Activated naive CD8-positive, alpha-beta T cell treated with anti-CD3 and anti-CD28 coated beads for 36 hours (primary cell): Measurements from ENCODE around the gene POLR2J. TPM values are rescaled to one million over a fixed set of nuclear protein-coding genes. Genes with fewer than 3 reads are reported as not detected.
"Not testable (repeated sequence)": the region's sequence is repeated elsewhere in the genome, so short reads cannot be mapped to it uniquely, and the experiment has no call there.

Experiments used
- DNase-seq: peaks from one replicate; pipeline ENCODE4 v3.0.0; 2021
- H3K27ac Mint-ChIP-seq: one replicate; pipeline ENCODE4 v1.8.0; 2022; ENCODE audit warnings: mild to moderate bottlenecking, moderate library complexity, mixed read lengths
- H3K27me3 Mint-ChIP-seq: one replicate; pipeline ENCODE4 v1.8.0; 2022; ENCODE audit warnings: mild to moderate bottlenecking, mixed read lengths
- H3K36me3 Mint-ChIP-seq: one replicate; pipeline ENCODE4 v1.8.0; 2021; ENCODE audit warnings: mild to moderate bottlenecking, mixed read lengths
- H3K4me1 Mint-ChIP-seq: one replicate; pipeline ENCODE4 v1.8.0; 2021; ENCODE audit warnings: mixed read lengths
- H3K4me3 Mint-ChIP-seq: one replicate; pipeline ENCODE4 v1.8.0; 2022; ENCODE audit warnings: mild to moderate bottlenecking, moderate library complexity, mixed read lengths
- H3K9me3 Mint-ChIP-seq: one replicate; pipeline ENCODE4 v1.8.0; 2022; ENCODE audit warnings: mixed read lengths
- total RNA-seq, 2 experiments: library from RNA; stranded (reverse); gene quantifications; one replicate each; pipeline ENCODE4 v1.2.3, GENCODE V29; 2021

Gene POLR2J
- total RNA-seq, 2 experiments from 2014 or later: 63.5 to 67.1 TPM

DNA sequence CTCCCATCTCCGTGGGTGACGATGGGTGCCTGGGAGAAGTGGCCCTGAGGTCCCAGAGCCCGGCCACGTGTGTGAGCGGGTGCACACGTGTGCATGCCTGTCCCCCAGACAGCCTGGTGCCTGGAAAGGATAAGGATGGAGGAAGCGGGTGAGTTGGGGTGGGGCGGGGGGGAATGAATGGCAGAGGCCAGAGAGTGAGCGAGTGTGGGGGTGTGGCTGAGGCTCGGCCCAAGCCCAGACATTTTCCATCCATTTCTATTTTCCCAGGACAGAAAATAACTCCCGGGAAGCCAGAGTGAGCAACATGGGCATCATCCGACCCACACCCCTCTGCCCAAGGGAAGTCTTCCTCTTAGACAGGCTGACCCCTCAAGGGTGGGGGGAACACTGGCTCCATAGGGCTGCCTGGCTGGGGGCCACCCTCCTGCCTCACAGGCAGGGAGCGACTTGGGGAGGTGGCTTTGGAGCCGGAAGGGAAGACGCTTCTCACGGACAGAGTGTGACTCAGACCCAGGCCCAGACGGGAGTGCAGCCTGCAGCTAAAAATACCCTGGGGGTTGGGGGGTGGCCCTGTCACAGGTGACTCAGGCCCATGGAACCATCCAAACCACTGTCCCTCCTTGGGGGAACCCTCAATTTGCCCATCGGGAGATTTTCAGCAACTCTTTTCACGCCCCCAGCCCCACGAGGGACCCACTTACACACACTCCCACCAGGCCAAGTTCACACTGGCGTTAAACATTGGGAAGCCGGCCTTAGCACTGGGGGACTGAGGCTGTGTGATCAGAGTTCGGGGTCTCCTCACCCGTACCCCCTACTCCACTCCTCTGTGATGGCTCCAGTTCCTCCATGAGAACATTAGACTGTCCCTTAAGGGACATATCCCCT lies 26.8 kb upstream of the POLR2J start:
- not testable (repeated sequence) for H3K36me3 Mint-ChIP-seq, H3K4me1 Mint-ChIP-seq, H3K9me3 Mint-ChIP-seq, DNase-seq, H3K4me3 Mint-ChIP-seq, H3K27me3 Mint-ChIP-seq, H3K27ac Mint-ChIP-seq

DNA sequence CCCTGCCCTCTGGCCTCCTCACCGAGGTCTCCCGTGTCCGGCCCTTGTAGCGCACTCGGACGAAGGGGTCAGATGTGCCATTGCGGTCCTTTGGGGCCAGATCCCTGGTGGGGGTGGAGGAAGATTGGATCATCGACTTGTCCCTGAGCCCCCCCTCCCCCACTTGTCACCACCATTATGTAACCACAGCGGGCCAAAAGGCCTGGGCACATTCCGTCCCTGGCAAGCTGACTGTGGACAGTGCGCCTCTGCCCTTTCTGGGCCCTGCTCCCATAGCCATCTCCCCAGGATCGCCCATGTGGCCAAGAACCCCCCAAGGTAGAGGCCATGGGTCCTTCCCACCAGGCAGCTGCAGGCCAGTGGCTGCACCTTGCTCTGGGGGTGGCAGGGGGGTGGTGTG lies 24.4 kb upstream of the POLR2J start:
- H3K27ac Mint-ChIP-seq, H3K4me1 Mint-ChIP-seq, H3K9me3 Mint-ChIP-seq, H3K36me3 Mint-ChIP-seq, DNase-seq, H3K4me3 Mint-ChIP-seq, H3K27me3 Mint-ChIP-seq: not testable (repeated sequence)

DNA sequence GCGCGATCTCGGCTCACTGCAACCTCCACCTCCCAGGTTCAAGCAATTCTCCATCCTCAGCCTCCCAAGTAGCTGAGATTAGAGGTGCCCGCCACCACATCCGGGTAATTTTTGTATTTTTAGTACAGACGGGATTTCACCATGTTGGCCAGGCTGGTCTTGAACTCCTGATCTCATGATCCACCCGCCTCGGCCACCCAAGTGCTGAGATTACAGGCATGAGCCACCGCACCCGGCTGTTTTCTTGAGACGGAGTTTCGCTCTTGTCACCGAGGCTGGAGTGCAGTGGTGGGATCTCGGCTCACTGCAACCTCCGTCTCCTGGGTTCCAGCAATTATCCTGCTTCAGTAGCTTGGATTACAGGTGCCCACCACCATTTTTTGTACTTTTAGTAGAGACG lies 19.6 kb upstream of the POLR2J start:
- H3K36me3 Mint-ChIP-seq, DNase-seq, H3K4me3 Mint-ChIP-seq, H3K27me3 Mint-ChIP-seq, H3K27ac Mint-ChIP-seq, H3K4me1 Mint-ChIP-seq, H3K9me3 Mint-ChIP-seq: not testable (repeated sequence)

DNA sequence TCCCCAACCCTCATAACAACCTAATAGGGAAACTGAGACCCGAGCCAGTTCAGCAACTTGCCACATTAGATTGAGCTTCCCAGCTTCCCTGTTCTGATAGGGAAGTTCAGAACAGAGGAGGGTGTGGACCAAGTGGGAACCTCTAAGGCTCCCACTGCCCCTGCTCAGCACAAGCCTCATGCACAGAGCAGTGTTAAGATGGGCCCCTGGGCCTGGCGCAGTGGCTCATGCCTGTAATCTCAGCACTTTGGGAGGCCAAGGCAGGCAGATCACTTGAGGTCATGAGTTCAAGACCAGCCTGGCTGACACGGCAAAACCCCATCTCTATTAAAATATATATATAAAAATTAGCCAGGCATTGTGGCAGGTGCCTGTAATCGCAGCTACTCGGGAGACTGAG lies 18.6 kb upstream of the POLR2J start:
- H3K4me3 Mint-ChIP-seq, H3K36me3 Mint-ChIP-seq, H3K27ac Mint-ChIP-seq, H3K4me1 Mint-ChIP-seq, H3K27me3 Mint-ChIP-seq, DNase-seq, H3K9me3 Mint-ChIP-seq: not testable (repeated sequence)

DNA sequence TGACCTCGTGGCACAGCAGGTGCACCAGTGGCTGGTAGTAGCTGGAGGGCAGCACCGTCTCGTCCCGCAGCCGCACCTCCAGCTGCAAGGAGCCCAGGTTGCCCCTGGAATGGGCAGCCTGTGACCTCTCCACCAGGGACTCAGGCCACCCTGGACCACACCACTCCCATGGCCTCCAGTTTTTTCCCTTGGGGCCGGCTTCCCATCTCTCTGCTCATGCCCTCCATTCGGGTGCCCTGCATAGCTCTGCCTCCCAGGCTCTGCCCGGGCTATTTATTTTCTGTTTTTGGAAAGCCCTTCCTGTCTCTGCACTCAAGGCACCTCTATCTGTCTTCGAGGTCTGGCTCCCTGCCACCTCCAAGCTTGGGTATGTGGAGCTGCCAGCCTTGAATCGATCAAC lies 18.1 kb upstream of the POLR2J start:
- not testable (repeated sequence) for H3K27me3 Mint-ChIP-seq, H3K9me3 Mint-ChIP-seq, H3K4me1 Mint-ChIP-seq, H3K27ac Mint-ChIP-seq, DNase-seq, H3K4me3 Mint-ChIP-seq, H3K36me3 Mint-ChIP-seq

DNA sequence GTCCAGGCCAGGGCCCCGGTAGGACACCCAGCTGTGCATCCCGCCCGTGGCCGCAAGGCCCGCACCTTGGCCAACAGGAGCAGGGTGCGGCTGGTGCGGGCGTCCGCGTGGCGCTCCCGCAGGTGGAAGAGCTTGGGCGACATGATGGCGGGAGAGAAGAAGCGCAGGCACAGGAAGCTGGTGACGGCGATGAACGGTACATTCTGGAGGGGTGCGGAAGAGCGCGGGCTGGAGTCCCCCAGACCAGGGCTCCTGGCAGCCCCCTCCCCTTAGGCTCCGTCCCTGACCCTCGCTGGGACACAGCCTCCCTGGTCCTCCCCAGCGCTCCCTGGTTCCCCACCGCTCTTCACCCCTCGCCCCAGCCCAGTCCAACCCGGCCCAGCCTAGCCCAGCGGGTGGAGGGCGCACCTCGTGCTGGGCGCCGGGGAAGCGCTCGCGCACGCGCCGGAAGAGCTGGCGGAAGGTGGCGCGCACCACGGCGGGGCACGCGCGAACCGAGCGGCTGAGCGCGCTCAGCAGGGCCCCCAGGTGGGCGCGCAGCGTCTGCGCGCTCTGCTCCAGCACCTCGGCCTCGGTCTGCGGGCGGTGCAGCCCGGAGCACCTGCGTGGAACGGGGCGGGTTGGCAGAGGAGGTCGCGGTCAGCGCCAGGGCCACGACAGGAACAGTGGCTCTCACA lies 15.9 kb upstream of the POLR2J start:
- not testable (repeated sequence) for H3K27ac Mint-ChIP-seq, H3K36me3 Mint-ChIP-seq, H3K4me3 Mint-ChIP-seq, DNase-seq, H3K9me3 Mint-ChIP-seq, H3K27me3 Mint-ChIP-seq, H3K4me1 Mint-ChIP-seq

DNA sequence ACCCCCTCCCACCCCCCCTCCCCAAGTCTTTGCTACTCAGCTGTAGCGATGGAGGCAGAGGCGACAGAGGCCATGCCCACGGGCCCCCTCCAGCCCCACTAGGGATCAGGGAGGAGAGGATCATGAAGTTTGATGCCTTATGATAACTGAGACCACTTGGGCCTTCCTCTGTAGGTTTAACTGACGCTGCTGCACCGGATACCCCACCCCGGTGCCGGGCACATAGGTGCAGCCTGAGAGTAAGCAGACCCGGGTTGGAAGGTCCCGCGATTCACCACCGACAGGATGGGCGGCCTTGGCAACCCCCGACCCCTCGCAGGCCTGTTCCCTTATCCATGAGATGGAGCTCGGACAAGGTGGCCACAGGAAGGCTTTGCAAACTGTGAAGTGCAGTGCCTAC lies 15.3 kb upstream of the POLR2J start:
- H3K27me3 Mint-ChIP-seq, H3K9me3 Mint-ChIP-seq, H3K4me1 Mint-ChIP-seq, H3K36me3 Mint-ChIP-seq, H3K27ac Mint-ChIP-seq, H3K4me3 Mint-ChIP-seq, DNase-seq: not testable (repeated sequence)

DNA sequence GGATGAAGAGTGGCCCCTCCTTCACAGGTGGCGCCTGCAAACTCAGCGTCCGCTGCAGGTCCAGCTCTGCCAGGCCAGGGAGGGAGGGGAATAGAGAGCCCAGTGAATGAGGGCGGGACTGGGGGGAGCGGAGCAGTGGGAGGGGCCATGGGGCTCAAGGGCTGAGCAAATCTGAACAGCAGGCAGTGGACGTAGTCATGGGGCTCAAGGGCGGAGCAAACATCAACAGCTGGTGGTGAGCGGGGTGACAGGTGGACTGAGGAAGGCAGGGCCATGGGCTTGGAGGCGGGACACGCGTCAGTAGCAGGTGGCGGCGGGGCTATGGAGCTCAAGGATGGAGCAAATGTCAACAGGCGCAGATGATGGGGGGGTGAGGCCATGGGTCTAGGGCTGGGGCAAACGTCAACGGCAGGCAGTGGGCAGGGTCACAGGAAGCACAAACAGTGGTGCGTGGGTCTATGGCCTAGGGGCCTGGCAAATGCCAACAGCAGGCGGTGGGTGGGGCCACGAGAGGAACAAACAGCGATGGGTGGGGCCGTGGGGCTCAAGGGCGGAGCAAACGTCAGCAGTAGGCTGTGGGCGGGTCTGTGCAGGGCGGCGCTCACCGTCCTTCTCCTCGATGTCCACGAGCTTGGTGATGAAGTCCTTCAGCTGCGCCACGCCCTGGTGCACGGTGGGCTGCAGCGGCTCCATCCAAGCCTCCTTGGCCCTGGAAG lies 14.7 kb upstream of the POLR2J start:
- not testable (repeated sequence) for H3K9me3 Mint-ChIP-seq, H3K4me3 Mint-ChIP-seq, H3K27me3 Mint-ChIP-seq, H3K4me1 Mint-ChIP-seq, H3K36me3 Mint-ChIP-seq, DNase-seq, H3K27ac Mint-ChIP-seq

DNA sequence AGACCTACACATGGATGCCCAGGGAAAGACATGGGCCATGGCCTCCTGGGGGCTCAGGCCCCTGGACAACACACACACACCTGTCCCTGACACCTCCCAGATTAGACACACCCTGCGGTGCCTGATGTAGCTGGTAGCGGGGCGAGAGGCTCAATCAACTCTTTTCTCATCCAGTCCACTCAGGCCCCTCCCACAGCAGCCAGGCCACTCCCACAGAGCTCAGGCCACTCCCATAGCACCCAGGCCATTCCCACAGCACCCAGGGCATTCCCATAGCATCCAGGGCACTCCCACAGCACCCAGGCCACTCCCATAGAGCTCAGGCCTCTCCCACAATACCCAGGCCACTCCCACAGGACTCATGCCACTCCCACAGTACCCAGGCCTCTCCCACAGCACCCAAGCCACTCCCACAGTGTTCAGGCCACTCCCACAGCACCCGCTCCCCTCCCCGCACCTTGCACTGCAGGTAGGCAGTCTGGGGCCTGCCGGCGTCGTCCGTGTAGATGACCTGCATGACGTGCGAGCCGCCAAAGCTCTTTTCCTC lies 11.9 kb upstream of the POLR2J start:
- not testable (repeated sequence) for H3K27ac Mint-ChIP-seq, H3K36me3 Mint-ChIP-seq

DNA sequence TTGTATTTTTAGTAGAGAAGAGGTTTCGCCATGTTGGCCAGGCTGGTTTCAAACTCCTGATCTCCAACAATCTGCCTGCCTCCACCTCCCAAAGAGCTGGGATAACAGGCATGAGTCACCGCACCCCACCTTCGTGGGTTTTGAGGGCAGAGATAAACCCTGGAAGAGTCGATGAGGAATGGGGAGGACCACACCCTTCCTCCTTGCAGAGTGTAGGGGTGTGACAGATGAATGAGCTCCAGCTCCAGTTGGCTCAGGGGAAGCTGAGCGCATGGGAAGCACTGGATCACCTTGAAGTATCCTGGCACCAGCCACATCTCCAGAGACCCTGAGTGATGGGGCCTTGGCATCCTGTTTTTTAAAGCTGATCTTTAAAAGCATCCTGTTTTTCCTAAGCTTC lies 5.6 kb upstream of the POLR2J start:
- not testable (repeated sequence) for DNase-seq, H3K27me3 Mint-ChIP-seq, H3K9me3 Mint-ChIP-seq, H3K4me1 Mint-ChIP-seq, H3K27ac Mint-ChIP-seq, H3K36me3 Mint-ChIP-seq, H3K4me3 Mint-ChIP-seq

More for the DNA sequence above, 11.9 kb upstream of the POLR2J start:
- H3K4me1 Mint-ChIP-seq, H3K4me3 Mint-ChIP-seq, H3K9me3 Mint-ChIP-seq, H3K27me3 Mint-ChIP-seq: not testable (repeated sequence)
- peak; percentile 61 for DNase-seq

DNA sequence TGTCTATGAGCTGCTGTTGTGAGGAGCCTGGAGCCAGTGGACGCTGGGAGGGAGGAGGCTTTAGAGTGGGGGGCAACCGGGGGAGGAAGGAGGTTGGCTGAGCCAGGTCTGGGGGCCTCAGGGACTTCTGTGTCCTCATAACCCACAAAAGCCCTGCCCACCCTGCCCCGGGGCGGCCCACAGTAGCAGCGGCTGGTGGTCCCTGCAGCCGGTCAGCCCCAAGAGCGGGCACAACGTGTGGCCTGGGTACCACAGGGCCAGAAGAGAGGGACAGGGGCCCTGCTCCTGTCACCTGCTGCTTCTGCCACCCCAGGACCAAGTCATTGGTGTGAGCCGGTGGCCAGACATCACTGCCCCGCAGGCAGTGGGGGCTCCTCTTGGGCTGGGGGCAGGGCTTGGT lies 3.2 kb upstream of the POLR2J start:
- H3K9me3 Mint-ChIP-seq, DNase-seq, H3K27me3 Mint-ChIP-seq, H3K27ac Mint-ChIP-seq, H3K4me1 Mint-ChIP-seq, H3K4me3 Mint-ChIP-seq, H3K36me3 Mint-ChIP-seq: not testable (repeated sequence)

DNA sequence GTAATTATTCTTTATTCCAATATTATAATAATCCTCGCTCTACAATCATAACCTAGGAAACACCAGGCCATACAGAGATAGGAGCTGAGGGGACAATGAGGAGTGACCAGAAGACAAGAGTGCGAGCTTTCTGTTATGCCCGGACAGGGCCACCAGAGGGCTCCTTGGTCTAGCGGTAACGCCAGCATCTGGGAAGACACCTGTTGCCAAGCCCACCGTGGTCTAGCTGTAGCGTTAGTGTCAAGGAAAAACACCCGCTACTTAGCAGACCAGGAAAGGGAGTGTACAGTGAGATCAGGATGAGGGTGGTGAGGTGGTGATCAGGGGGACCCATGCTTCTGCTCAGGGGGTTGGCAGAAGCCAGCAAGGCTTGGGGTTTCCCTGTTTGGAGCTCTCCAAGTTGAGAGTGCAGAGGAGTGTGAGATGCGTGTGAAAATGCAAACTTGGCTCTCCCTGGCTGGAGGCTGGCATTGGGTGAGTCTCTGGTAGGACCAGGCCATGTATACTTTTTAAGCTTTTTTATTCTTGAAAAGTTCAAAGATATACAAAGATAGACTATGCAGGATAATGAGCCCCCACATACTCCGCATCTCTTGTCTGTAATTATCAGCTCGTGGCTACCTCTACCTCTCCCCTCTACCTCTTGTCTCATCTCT lies 1.4 kb upstream of the POLR2J start:
- not testable (repeated sequence) for H3K4me1 Mint-ChIP-seq, H3K27me3 Mint-ChIP-seq, H3K4me3 Mint-ChIP-seq, H3K36me3 Mint-ChIP-seq, H3K9me3 Mint-ChIP-seq, DNase-seq, H3K27ac Mint-ChIP-seq

DNA sequence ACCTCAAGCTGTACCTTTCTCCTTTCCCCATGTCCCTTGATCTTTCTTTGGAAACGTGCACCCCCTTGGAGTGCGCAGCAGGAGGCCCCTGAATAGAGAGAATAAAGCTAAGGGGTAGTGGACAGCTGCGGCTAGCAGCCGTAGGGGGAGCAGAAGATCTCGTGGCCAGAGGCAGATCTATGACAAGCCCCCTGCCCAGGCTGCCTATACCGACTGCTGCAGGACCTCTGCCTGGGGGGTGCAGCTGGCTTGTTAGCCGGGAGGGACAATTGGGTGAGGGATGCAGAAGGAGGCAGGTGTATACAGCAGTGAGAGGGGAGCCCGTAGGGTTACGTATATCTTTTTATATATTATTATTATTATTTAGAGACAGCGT lies 475 bp upstream of the POLR2J start:
- H3K36me3 Mint-ChIP-seq, H3K9me3 Mint-ChIP-seq, H3K4me1 Mint-ChIP-seq, H3K4me3 Mint-ChIP-seq, H3K27me3 Mint-ChIP-seq, DNase-seq, H3K27ac Mint-ChIP-seq: not testable (repeated sequence)

DNA sequence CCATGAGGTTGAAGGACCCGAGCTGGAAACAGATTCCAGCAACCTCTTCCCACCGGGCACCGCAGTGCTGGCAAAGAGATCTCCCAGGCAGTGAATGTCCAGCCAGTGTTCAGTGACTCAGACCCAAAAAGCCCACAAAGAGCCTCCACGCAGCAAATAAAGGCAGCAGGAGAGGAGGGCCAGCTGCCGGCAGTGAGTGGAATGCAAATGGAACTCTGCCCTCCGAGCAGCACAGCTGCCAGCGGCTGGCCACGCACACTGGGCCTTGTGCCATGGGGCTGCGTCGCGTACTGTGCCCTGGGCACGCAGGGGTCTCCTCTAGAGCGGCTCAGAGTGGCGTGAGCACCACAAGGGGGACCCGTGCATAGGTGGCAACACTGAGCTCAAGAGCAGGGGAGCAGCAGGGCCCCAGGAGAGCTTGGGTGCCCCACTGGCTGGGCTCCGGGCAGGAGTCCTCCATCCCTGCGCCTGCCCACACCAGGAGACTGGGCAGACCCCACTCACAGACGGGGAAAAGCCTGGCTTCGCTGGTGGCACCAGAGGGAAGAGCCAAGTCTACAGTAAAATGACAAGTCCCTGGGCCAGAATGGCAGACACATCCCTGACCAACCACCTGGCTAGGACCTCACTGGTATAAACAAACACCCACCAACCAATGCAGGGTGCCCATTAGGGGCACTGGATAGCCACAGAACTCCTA lies 3.8 kb downstream of the POLR2J start:
- H3K27me3 Mint-ChIP-seq, H3K36me3 Mint-ChIP-seq, DNase-seq, H3K9me3 Mint-ChIP-seq, H3K4me1 Mint-ChIP-seq, H3K4me3 Mint-ChIP-seq, H3K27ac Mint-ChIP-seq: not testable (repeated sequence)

DNA sequence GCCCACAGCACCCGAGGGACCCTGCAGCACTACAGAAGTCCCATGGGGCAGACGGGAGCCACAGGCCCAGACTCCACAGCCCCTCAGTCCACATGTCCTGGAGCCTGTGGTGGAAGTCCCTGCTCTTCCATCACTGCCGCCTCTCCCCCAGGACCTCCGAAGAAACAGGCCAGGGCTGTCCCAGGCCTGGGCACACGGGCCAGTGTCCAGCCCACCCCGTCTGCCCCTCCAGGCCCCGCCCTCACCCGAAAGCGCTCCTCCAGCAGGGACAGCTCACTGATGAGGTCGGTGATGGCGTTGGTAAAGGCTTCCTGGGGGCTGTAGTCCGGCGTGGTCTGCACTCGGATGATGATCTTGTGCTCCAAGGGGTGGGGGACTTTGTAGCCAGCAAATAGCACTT lies 4.6 kb downstream of the POLR2J start:
- H3K4me1 Mint-ChIP-seq, DNase-seq: not testable (repeated sequence)

More for the DNA sequence above, 4.6 kb downstream of the POLR2J start:
- H3K9me3 Mint-ChIP-seq, H3K4me3 Mint-ChIP-seq, H3K27ac Mint-ChIP-seq, H3K36me3 Mint-ChIP-seq, H3K27me3 Mint-ChIP-seq: not testable (repeated sequence)
